Right ventricle myocardium inferior (tissue), 1 donor: ENCODE results near the gene CACNB3. TPM values are rescaled to one million over a fixed set of nuclear protein-coding genes. Genes with fewer than 3 reads are reported as not detected.
"Not testable (repeated sequence)": the region's sequence is repeated elsewhere in the genome, so short reads cannot be mapped to it uniquely, and the experiment has no call there.

Source experiments
- ATAC-seq: fragments of 200-7000 bp; cut with Tn5 transposase; one replicate; pipeline ENCODE4 v1.9.1; 2020; ENCODE audit warnings: mild to moderate bottlenecking, moderate library complexity
- DNase-seq: peaks from one replicate; pipeline ENCODE4 v3.0.0; 2021; ENCODE audit errors: missing footprints
- intact Hi-C: fragments of 100-400 bp; cut with DNase I; formaldehyde crosslinking; loops from one replicate; pipeline ENCODE4 v1.11.0; 2022
- microRNA-seq: library from miRNA; unstranded; fragments of <30 nt; microRNA quantifications from one replicate; pipeline ENCODE4 v1.2.0, GENCODE V29; 2020
- total RNA-seq: library from RNA; stranded (reverse); fragmentation: NEBNext Ultra II Directional; extraction: Animal tissue kit (Norgen Biotek cat#: 25700); gene quantifications from one replicate; pipeline ENCODE4 v1.2.1, GENCODE V29; 2021
- donor health status: DM: no; HTN: yes; CAD: no; lungs with severe emphysema.

The CACNB3 gene
- total RNA-seq, 1 donor from 2014 or later: 6.0 TPM

DNA sequence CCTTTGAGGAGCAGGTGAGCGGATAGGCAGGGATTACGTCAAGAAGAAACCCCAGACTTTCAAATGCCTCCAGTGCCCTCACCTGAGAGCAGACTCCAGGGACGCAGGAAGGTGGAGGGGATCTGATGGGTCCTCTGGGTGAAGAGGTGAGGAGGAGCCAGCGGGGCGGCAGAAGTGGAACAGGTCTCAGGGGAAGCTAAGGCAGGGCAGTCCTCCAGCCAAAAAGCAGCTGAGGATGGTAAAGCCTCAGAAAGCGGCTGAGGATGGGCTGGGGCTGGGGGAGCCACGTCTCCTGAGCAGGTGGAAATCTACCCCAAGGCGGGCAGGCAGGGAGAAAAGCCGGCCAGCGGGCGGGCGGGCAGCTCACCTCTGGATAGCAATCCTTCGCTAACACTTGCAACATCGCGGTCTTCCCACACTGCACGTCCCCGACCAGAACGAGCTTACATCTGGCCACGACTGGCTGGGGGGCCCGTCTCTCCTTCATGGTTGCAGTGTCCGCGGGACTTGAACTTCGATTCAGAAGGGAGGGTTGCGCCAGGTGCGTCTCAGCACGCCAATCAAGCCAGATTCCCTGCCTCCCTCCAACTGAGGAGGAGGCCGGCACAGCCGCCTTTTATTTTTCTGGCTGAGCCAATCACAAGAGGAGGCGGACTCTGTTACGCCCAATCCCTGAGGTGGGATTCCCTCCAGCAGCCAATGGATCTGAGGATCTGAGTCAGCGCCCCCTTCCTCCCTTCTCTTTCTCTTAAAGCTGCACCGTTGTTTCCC lies 47.2 kb downstream of the CACNB3 start, which contains the start of gene RND1:
Gene RND1, minus strand, starts transcription at position 590 of the 771 bp plus-strand sequence. Its CDS starts 103 bp downstream, at position 487.
- intact Hi-C loops: no loop called here

GRCh38 chr12:48866052-48866711 lies 47.9 kb downstream of the CACNB3 start:
- DNase-seq: no peak
- intact Hi-C loops: no loop called here
- ATAC-seq: peak; percentile 28

More for the DNA sequence above, 47.2 kb downstream of the CACNB3 start, which contains the start of gene RND1:
- peak; percentile 89 for DNase-seq
- peak; percentile 98 for ATAC-seq

- ATAC-seq (no peak), DNase-seq (no peak)
- intact Hi-C loops: no loop called here
These were observed 50.2 kb downstream of the CACNB3 start for GRCh38 chr12:48868451-48868850.

DNA sequence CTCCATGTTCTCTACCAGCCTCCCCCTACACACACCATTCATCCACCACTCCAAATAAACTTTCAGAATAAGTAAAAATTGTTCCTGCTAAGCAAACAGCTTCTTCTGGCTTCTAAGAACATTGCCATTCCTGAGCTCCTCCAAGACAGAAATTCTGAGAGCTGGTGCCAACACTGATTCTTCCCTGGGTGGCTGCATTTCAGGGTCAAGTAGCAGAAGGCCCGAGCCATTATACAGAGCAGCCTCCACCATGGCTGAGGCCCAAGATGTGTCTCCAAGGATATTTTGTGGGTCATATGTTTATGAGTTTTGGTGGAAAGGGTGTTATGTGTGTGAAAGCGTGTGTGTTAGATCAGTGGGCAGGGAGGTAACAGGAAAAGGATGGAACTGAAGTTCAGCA lies 50.9 kb downstream of the CACNB3 start:
- DNase-seq (no peak), ATAC-seq (no peak)
- intact Hi-C loops: no loop called here

- DNase-seq: no peak
- intact Hi-C loops: no loop called here
- ATAC-seq: no peak
These were observed 54.8 kb downstream of the CACNB3 start for GRCh38 chr12:48873096-48873495.

- ATAC-seq, intact Hi-C loops, DNase-seq: not testable (repeated sequence)
These were observed 55.2 kb downstream of the CACNB3 start for GRCh38 chr12:48873534-48873933.

DNA sequence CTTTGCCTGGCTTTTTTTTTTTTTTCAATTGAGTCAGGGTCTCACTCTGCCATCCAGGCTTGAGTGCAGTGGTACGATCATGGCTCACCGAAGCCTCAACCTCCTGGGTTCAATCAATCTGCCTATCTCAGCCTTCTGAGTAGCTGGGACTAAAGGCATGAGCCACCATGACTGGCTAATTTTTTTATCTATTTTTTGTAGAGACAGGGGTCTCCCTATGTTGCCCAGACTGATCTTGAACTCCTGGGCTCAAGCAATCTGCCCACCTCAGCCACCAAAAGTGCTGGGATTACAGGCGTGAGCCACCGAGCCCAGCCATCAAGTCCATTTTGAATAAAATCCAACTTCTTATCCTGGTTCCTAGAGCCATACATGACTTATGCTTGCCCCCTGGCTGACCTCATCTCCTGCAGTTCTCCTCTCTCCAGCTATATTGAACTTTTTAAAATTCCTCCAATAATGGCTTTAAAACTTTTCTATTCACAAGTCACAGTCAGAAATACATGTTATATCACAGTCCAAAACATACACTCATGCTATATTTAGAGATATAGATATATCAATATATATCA lies 57.7 kb downstream of the CACNB3 start:
- DNase-seq (no peak), ATAC-seq (no peak)
- intact Hi-C loops: no loop called here

Small RNAs within 50 kb of the gene (microRNA-seq; reads per million reads assigned to microRNA genes)
- not detected for gene MIR4701

Other genes starting within 250 kb of the CACNB3 start
- not detected for gene LALBA, start 248.4 kb upstream of the CACNB3 start, total RNA-seq
- gene KANSL2, start 136.3 kb upstream of the CACNB3 start, total RNA-seq: 19.7 TPM
- 17.0 TPM for gene CCNT1, start 101.8 kb upstream of the CACNB3 start, total RNA-seq
- gene ADCY6, start 29.4 kb upstream of the CACNB3 start, total RNA-seq: 55.6 TPM
- gene DDX23, start 33.7 kb downstream of the CACNB3 start, total RNA-seq: 37.2 TPM
- gene RND1, start 47.4 kb downstream of the CACNB3 start, total RNA-seq: 0.41 TPM
- 3.7 TPM for gene FKBP11, start 107.0 kb downstream of the CACNB3 start, total RNA-seq
- 49.6 TPM for gene ARF3, start 139.0 kb downstream of the CACNB3 start, total RNA-seq
- 0.43 TPM for gene WNT10B, start 153.2 kb downstream of the CACNB3 start, total RNA-seq
- not detected for gene WNT1, start 159.8 kb downstream of the CACNB3 start, total RNA-seq
- gene DDN, start 180.9 kb downstream of the CACNB3 start, total RNA-seq: 0.49 TPM
- 93.8 TPM for gene PRKAG1, start 200.3 kb downstream of the CACNB3 start, total RNA-seq
- 33.5 TPM for gene KMT2D, start 242.3 kb downstream of the CACNB3 start, total RNA-seq